Naive B cell (primary cell): ENCODE data around the gene TWNK. TPM values are rescaled to one million over a fixed set of nuclear protein-coding genes. Genes with fewer than 3 reads are reported as not detected.

Source experiments
- ATAC-seq, 2 donors: fragments of 150-1000 bp; cut with Tn5 transposase; 2 replicates each; pipeline ENCODE4 v1.10.0; 2021; ENCODE audit warnings: low read depth in 2 of 2, mild to moderate bottlenecking in 2 of 2, moderate library complexity in 2 of 2
- DNase-seq: peaks from one replicate; pipeline ENCODE4 v3.0.0; 2022
- H3K27ac Mint-ChIP-seq, 6 donors: one replicate each; pipeline ENCODE4 v1.8.0; 2020 to 2022; ENCODE audit warnings: mild to moderate bottlenecking in 6 of 6, mixed read lengths in 6 of 6, moderate library complexity in 5 of 6, inconsistent platforms in 2 of 6
- H3K27me3 Mint-ChIP-seq, 3 donors: one replicate each; pipeline ENCODE4 v1.8.0; 2021 to 2022; ENCODE audit warnings: mixed read lengths in 3 of 3, mild to moderate bottlenecking in 1 of 3
- H3K36me3 Mint-ChIP-seq, 2 donors: one replicate each; pipeline ENCODE4 v1.8.0; 2020 to 2022; ENCODE audit warnings: mixed read lengths in 2 of 2, inconsistent platforms in 1 of 2, mild to moderate bottlenecking in 1 of 2
- H3K4me1 Mint-ChIP-seq, 3 donors: one replicate each; pipeline ENCODE4 v1.8.0; 2020 to 2022; ENCODE audit warnings: mixed read lengths in 3 of 3, inconsistent platforms in 1 of 3, mild to moderate bottlenecking in 1 of 3, moderate library complexity in 1 of 3
- H3K4me3 Mint-ChIP-seq, 8 donors: one replicate each; pipeline ENCODE4 v1.8.0; 2020 to 2022; ENCODE audit warnings: mild to moderate bottlenecking in 8 of 8, mixed read lengths in 8 of 8, moderate library complexity in 8 of 8, inconsistent platforms in 2 of 8
- H3K9me3 Mint-ChIP-seq, 7 donors: one replicate each; pipeline ENCODE4 v1.8.0; 2020 to 2022; ENCODE audit warnings: mixed read lengths in 7 of 7, mild to moderate bottlenecking in 5 of 7, inconsistent platforms in 2 of 7, moderate library complexity in 1 of 7
- polyA plus RNA-seq, 6 donors: library from polyadenylated mRNA; unstranded; fragments of 300-500 nt; fragmentation: Illumina TruSeq; gene quantifications; one replicate each; pipeline ENCODE4 v1.2.3, GENCODE V29; 2021; ENCODE audit warnings: low read depth in 6 of 6

The TWNK gene
- polyA plus RNA-seq, 6 donors from 2014 or later: 5.5 to 13.3 (median 8.1) TPM; not detected in 1

GRCh38 chr10:100993986-100994708, 6.8 kb downstream of the TWNK start:
- H3K36me3 Mint-ChIP-seq: peaks cover 11 to 19% of the 10 kb centered on the region in 2 donors
- peaks cover 28 to 44% (median 34%) of the 10 kb centered on the region in 3 donors for H3K4me1 Mint-ChIP-seq
- DNase-seq (no peak), ATAC-seq (no peak)
- H3K4me3 Mint-ChIP-seq: peak overlapping the region in 2 of 8 donors; percentile 17 to 87
- peaks cover 0 to 2% (median 0%) of the 10 kb centered on the region in 7 donors for H3K9me3 Mint-ChIP-seq
- no peaks in the 10 kb centered on the region for H3K27me3 Mint-ChIP-seq
- H3K27ac Mint-ChIP-seq: peak overlapping the region in 1 of 6 donors; percentile 72

GRCh38 chr10:100995181-100995580, 7.8 kb downstream of the TWNK start:
- Mint-ChIP-seq H3K4me1 (peaks cover 28 to 40% (median 34%) of the 10 kb centered on the region in 3 donors), H3K9me3 (peaks cover 0 to 2% (median 0%) of the 10 kb centered on the region in 7 donors), H3K27me3 (no peaks in the 10 kb centered on the region), H3K36me3 (peaks cover 11 to 19% of the 10 kb centered on the region in 2 donors), H3K27ac (peak overlapping the region in 2 of 6 donors; percentile 4 to 5), H3K4me3 (peak overlapping the region in 5 of 8 donors; percentile 32 to 98 (median 87))
- ATAC-seq (no peak), DNase-seq (no peak)

GRCh38 chr10:100996678-100997359, 9.5 kb downstream of the TWNK start:
- DNase-seq: peak; percentile 58
- peak overlapping the region; percentile 85 to 96 (median 92) for H3K27ac Mint-ChIP-seq
- H3K36me3 Mint-ChIP-seq: peaks cover 0 to 7% of the 10 kb centered on the region in 2 donors

GRCh38 chr10:100997360-100998182, 10.2 kb downstream of the TWNK start:
- H3K27me3 Mint-ChIP-seq: no peaks in the 10 kb centered on the region
- ATAC-seq: peak; percentile 30 to 34
- peak overlapping the region; percentile 81 to 98 (median 90) for H3K4me3 Mint-ChIP-seq
- peaks cover 23 to 40% (median 34%) of the 10 kb centered on the region in 3 donors for H3K4me1 Mint-ChIP-seq
- peak; percentile 78 for DNase-seq
- peak overlapping the region; percentile 85 to 97 (median 96) for H3K27ac Mint-ChIP-seq
- H3K9me3 Mint-ChIP-seq: no peaks in the 10 kb centered on the region
- peaks cover 0 to 7% of the 10 kb centered on the region in 2 donors for H3K36me3 Mint-ChIP-seq

More at GRCh38 chr10:100996678-100997359, 9.5 kb downstream of the TWNK start:
- Mint-ChIP-seq H3K9me3 (no peaks in the 10 kb centered on the region), H3K27me3 (no peaks in the 10 kb centered on the region), H3K4me3 (peak overlapping the region; percentile 82 to 98 (median 91)), H3K4me1 (peaks cover 23 to 40% (median 34%) of the 10 kb centered on the region in 3 donors)
- ATAC-seq: peak; percentile 13 to 15

- ATAC-seq (peak; percentile 17 to 28), DNase-seq (peak; percentile 64)
- Mint-ChIP-seq H3K4me3 (peak overlapping the region; percentile 81 to 98 (median 90)), H3K27ac (peak overlapping the region; percentile 85 to 99 (median 96)), H3K36me3 (peaks cover 0 to 3% of the 10 kb centered on the region in 2 donors), H3K9me3 (no peaks in the 10 kb centered on the region), H3K4me1 (peaks cover 23 to 40% (median 34%) of the 10 kb centered on the region in 3 donors), H3K27me3 (no peaks in the 10 kb centered on the region)
Observed at GRCh38 chr10:100998183-100998990, 11.0 kb downstream of the TWNK start.

- H3K27me3 Mint-ChIP-seq: no peaks in the 10 kb centered on the region
- peak overlapping the region; percentile 81 to 98 (median 90) for H3K4me3 Mint-ChIP-seq
- H3K36me3 Mint-ChIP-seq: no peaks in the 10 kb centered on the region
- ATAC-seq: peak; percentile 67 to 72
- H3K4me1 Mint-ChIP-seq: peaks cover 23 to 40% (median 34%) of the 10 kb centered on the region in 3 donors
- peak; percentile 81 for DNase-seq
- H3K9me3 Mint-ChIP-seq: no peaks in the 10 kb centered on the region
- H3K27ac Mint-ChIP-seq: peak overlapping the region; percentile 85 to 99 (median 96)
Observed at GRCh38 chr10:100998991-100999741, 11.8 kb downstream of the TWNK start.

GRCh38 chr10:100999742-101000126, 12.4 kb downstream of the TWNK start, which contains the start of gene LZTS2:
TSS of gene LZTS2 (plus strand) at chr10:100999808. CDS start at chr10:101002539, 2,731 bp downstream.
- peak within 1 kb of the TSS; percentile 86 to 99 (median 96) for H3K27ac Mint-ChIP-seq
- DNase-seq: no peak
- H3K4me1 Mint-ChIP-seq: peaks cover 23 to 40% (median 34%) of the 10 kb centered on the region in 3 donors
- peak within 1 kb of the TSS; percentile 81 to 98 (median 90) for H3K4me3 Mint-ChIP-seq
- no peak for ATAC-seq
- no peaks in the 10 kb centered on the region for H3K27me3 Mint-ChIP-seq
- no peaks in the 10 kb centered on the region for H3K9me3 Mint-ChIP-seq
- H3K36me3 Mint-ChIP-seq: no peaks in the 10 kb centered on the region

- Mint-ChIP-seq H3K36me3 (no peaks in the 10 kb centered on the region), H3K4me1 (peaks cover 23 to 40% (median 34%) of the 10 kb centered on the region in 3 donors), H3K4me3 (peak overlapping the region; percentile 55 to 90 (median 84)), H3K27ac (peak overlapping the region in 3 of 6 donors; percentile 26 to 87 (median 86)), H3K9me3 (no peaks in the 10 kb centered on the region), H3K27me3 (no peaks in the 10 kb centered on the region)
- no peak for DNase-seq
- ATAC-seq: no peak
Observed at GRCh38 chr10:101000127-101000914, 13.0 kb downstream of the TWNK start.

- Mint-ChIP-seq H3K27ac (peak overlapping the region in 4 of 6 donors; percentile 0 to 93 (median 86)), H3K4me1 (peaks cover 23 to 34% (median 32%) of the 10 kb centered on the region in 3 donors), H3K4me3 (peak overlapping the region; percentile 23 to 84 (median 79)), H3K9me3 (no peaks in the 10 kb centered on the region), H3K36me3 (no peaks in the 10 kb centered on the region), H3K27me3 (no peaks in the 10 kb centered on the region)
- no peak for ATAC-seq
- DNase-seq: no peak
Observed at GRCh38 chr10:101000915-101001658, 13.7 kb downstream of the TWNK start.

- Mint-ChIP-seq H3K36me3 (no peaks in the 10 kb centered on the region), H3K9me3 (no peaks in the 10 kb centered on the region), H3K27me3 (no peaks in the 10 kb centered on the region), H3K4me3 (peak overlapping the region in 4 of 8 donors; percentile 63 to 84 (median 76)), H3K4me1 (peaks cover 18 to 28% (median 27%) of the 10 kb centered on the region in 3 donors), H3K27ac (peak overlapping the region in 1 of 6 donors; percentile 86)
- ATAC-seq (no peak), DNase-seq (no peak)
Observed at GRCh38 chr10:101001659-101002035, 14.3 kb downstream of the TWNK start.
